Measurements from ENCODE around the gene E2F4. TPM values are rescaled to one million over a fixed set of nuclear protein-coding genes. Genes with fewer than 3 reads are reported as not detected.
A peak's percentile ranks its signal among the peaks of the same experiment; 100 is the strongest.

Gene E2F4
- total RNA-seq, 1 donor from 2014 or later = 97.0 TPM

GRCh38 chr16:67184995-67185650 lies 6.8 kb upstream of the E2F4 start:
- H3K9me3 Mint-ChIP-seq = no peaks in the 10 kb centered on the region
- peak; percentile 79 for TF ChIP-seq CTCF (conservative IDR thresholded peaks at IDR 0.05)
- peak overlapping the region; percentile 97 for H3K4me3 Mint-ChIP-seq
- H3K27me3 Mint-ChIP-seq (ENCODE audit: low read depth) = peaks cover 26% of the 10 kb centered on the region
- H3K36me3 Mint-ChIP-seq (ENCODE audit: low read depth) = no peaks in the 10 kb centered on the region
- DNase-seq (ENCODE audit: low read depth, low spot score) = peak; percentile 95
- H3K27ac Mint-ChIP-seq (ENCODE audit: unreplicated experiment) = no peak overlapping the region
- H3K4me1 Mint-ChIP-seq = peaks cover 7% of the 10 kb centered on the region

DNA sequence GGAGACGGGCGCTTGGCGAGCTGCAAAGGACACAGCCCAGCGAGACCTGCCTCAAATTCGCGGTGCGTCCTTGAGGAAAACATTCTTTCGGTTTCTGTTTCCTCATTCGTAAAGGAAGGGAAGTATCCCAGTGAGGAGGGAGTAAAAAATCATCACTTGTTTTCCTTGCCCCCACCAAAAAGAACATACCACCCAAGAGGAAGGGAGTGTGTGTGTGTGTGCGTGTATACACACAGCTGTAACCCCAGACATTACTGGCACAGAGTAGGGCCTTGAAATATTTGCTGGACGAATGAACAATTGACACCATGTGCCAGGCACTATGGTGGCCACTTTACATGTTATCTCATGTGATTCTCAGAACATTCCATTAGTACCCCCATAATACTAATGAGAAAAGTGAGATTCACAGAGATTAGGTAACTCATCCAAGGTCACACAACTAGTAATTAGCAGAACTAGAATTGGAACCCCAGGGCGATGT lies 6.3 kb upstream of the E2F4 start:
- peaks cover 26% of the 10 kb centered on the region for H3K27me3 Mint-ChIP-seq (ENCODE audit: low read depth)
- peaks cover 7% of the 10 kb centered on the region for H3K4me1 Mint-ChIP-seq
- H3K27ac Mint-ChIP-seq (ENCODE audit: unreplicated experiment) = no peak overlapping the region
- H3K36me3 Mint-ChIP-seq (ENCODE audit: low read depth) = no peaks in the 10 kb centered on the region
- no peak for DNase-seq (ENCODE audit: low read depth, low spot score)
- H3K9me3 Mint-ChIP-seq = no peaks in the 10 kb centered on the region
- peak; percentile 6 for TF ChIP-seq CTCF (conservative IDR thresholded peaks at IDR 0.05)
- H3K4me3 Mint-ChIP-seq = peak overlapping the region; percentile 97

DNA sequence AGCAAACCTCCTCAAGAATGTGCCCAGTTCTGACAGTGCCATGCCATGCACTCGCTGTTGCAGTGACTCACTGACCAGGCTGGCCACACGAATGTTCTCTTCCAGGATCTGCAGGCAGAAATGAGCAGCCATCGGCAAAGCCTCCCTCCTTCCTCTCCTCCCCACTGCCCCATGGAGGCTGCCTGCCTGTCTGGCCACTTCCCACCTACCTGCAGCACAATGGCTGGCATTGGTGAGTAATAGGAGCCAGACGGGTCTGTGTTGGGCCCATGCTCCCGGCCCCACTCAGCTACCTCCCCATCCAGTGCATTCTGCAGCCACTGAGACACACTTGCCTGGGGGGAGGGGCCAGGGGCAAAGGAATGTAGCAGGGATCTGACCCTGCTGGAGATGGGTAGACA lies 5.4 kb upstream of the E2F4 start:
- no peak overlapping the region for H3K27ac Mint-ChIP-seq (ENCODE audit: unreplicated experiment)
- DNase-seq (ENCODE audit: low read depth, low spot score) = no peak
- no peak overlapping the region for H3K4me3 Mint-ChIP-seq
- H3K36me3 Mint-ChIP-seq (ENCODE audit: low read depth) = no peaks in the 10 kb centered on the region
- H3K27me3 Mint-ChIP-seq (ENCODE audit: low read depth) = peaks cover 26% of the 10 kb centered on the region
- no peaks in the 10 kb centered on the region for H3K9me3 Mint-ChIP-seq
- TF ChIP-seq CTCF (conservative IDR thresholded peaks at IDR 0.05) = no peak
- peaks cover 10% of the 10 kb centered on the region for H3K4me1 Mint-ChIP-seq

DNA sequence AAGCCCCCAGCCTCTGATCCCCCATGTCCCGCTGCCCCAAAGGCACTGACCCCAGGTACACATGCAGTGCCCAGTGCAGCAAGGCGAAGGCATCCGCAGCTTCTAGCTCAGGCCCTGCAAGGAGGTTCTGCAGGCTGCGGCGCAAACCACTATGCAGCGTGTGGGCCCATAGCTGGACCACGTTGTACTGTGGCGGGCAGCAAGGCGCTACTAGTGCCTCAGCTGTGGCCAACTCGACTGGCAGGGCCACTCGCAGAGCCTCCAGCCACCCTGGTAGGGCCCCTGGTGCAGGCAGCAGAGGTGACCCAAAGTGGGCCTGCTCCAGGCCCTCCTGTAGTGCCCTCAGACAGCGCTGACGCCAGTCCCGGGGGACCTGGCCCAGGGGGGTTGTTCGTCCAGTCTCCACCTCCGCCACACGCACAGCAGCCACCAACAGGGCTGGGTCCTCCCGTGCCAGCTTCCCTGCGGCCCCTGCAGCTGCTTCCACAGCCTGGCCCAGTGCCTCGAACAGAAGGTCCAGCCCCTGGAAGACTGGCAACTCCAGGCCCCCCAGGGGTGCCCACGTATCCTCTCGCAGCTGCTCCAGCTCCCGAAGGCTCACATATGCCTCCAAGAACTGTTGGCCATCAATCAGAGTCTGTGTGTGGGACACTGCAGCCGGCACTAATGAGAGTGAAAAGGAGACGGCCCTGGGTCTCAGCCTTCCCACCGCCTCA lies 4.6 kb upstream of the E2F4 start:
- peak overlapping the region; percentile 27 for H3K4me3 Mint-ChIP-seq
- peaks cover 26% of the 10 kb centered on the region for H3K27me3 Mint-ChIP-seq (ENCODE audit: low read depth)
- H3K4me1 Mint-ChIP-seq = peaks cover 15% of the 10 kb centered on the region
- DNase-seq (ENCODE audit: low read depth, low spot score) = no peak
- no peak overlapping the region for H3K27ac Mint-ChIP-seq (ENCODE audit: unreplicated experiment)
- no peaks in the 10 kb centered on the region for H3K36me3 Mint-ChIP-seq (ENCODE audit: low read depth)
- no peak for TF ChIP-seq CTCF (conservative IDR thresholded peaks at IDR 0.05)
- no peaks in the 10 kb centered on the region for H3K9me3 Mint-ChIP-seq

DNA sequence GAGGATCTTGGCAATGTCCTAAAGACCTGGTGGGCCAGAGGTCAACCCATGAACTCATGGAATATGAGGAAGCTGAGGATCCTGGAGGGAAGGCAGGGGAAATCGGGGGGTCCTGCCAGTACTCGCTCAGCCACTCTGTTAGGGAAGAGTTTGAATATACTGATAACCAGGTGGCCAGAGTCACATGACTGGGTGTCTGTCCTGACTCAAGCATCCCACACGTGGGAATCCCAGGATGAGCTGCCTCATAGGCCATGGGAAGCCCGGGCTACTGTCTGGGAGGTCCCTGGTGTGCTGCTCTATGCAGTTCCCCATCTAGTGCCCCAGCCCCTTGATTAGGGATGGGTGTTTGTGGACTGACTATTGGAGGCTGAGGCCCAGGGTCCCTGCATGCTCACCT lies 3.6 kb upstream of the E2F4 start:
- H3K27me3 Mint-ChIP-seq (ENCODE audit: low read depth) = peaks cover 26% of the 10 kb centered on the region
- no peak overlapping the region for H3K27ac Mint-ChIP-seq (ENCODE audit: unreplicated experiment)
- peaks cover 22% of the 10 kb centered on the region for H3K4me1 Mint-ChIP-seq
- H3K9me3 Mint-ChIP-seq = no peaks in the 10 kb centered on the region
- no peaks in the 10 kb centered on the region for H3K36me3 Mint-ChIP-seq (ENCODE audit: low read depth)
- no peak for DNase-seq (ENCODE audit: low read depth, low spot score)
- H3K4me3 Mint-ChIP-seq = peak overlapping the region; percentile 72
- TF ChIP-seq CTCF (conservative IDR thresholded peaks at IDR 0.05) = no peak

All from neural crest cell (in vitro differentiated cells).